Activated gamma-delta T cell (primary cell): Measurements from ENCODE around the gene PTPRF.
"Not testable (repeated sequence)": the region's sequence is repeated elsewhere in the genome, so short reads cannot be mapped to it uniquely, and the experiment has no call there.

Experiments
- DNase-seq: peaks from one replicate; lab custom pipeline; 2025; lab: John Stamatoyannopoulos, UW

PTPRF gene

DNA sequence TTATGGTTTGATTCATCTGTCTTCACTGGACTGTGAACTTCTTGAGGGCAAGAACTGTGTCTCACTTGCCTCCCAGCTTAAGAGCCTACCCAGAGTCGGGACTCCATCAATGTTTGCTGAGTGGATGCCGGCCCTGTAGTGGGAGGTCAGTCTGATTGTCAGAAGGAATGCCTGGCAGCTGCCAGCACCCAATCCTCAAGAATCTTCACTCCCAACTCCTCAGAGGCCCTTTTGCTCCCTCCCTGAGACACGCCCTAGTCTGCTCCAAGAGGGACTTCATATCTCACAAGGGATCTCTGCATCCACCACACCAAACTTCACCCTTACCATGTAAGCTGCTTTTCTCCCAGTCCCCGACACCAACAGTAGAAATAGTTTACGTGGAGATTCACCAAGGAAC lies 104.0 kb downstream of the PTPRF start:
- DNase-seq = no peak

DNA sequence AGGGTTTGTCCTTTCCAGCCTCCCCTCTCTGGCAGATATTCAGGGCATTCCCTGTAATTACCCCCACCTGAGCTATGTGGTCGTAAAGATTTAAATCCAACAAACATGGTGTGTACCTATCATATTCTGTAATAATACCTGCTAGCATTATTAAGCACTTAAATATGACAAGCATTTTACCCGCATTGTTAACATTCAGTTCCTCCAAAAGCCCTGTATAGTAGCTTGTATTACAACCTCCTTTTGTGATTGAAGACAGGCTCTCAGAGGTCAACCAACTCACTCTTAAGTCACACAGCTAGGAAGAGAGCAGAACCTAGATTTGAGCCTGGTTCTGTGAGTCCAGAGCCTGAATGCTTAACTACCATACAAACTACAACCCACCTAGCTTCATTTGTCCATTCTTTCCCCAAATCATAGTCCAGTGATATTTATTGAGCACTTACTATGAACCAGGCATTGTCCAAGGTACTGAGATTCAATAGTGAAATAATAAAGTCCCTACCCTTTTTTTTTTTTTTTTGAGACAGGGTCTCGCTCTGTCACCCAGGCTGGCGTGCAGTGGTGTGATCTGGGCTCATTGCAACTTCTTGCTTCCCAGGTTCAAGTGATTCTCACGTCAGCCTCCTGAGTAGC lies 105.4 kb downstream of the PTPRF start:
- no peak for DNase-seq

DNA sequence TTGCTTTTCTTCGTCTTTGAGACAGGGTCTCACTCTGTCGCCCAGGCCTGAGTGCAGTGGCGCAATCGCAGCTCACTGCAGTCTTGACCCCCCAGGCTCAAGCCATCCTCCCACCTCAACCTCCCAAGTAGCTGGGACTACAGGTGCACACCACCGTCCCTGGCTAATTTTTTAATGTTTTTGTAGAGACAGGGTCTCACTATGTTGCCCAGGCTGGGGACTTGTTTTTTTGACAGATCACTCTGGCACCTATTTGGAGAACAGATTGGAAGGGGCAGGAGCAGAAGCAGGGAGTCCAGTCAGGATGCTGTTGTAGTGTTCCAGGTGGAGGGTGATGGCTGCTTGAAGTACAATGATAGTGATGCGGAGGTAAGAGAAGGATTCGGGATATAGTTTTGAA lies 106.6 kb downstream of the PTPRF start:
- no peak for DNase-seq

DNA sequence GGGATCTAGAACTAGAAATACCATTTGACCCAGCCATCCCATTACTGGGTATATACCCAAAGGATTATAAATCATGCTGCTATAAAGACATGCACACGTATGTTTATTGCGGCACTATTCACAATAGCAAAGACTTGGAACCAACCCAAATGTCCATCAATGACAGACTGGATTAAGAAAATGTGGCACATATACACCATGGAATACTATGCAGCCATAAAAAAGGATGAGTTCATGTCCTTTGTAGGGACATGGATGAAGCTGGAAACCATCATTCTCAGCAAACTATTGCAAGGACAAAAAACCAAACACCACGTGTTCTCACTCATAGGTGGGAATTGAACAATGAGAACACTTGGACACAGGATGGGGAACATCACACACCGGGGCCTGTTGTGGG lies 107.7 kb downstream of the PTPRF start:
- not testable (repeated sequence) for DNase-seq

DNA sequence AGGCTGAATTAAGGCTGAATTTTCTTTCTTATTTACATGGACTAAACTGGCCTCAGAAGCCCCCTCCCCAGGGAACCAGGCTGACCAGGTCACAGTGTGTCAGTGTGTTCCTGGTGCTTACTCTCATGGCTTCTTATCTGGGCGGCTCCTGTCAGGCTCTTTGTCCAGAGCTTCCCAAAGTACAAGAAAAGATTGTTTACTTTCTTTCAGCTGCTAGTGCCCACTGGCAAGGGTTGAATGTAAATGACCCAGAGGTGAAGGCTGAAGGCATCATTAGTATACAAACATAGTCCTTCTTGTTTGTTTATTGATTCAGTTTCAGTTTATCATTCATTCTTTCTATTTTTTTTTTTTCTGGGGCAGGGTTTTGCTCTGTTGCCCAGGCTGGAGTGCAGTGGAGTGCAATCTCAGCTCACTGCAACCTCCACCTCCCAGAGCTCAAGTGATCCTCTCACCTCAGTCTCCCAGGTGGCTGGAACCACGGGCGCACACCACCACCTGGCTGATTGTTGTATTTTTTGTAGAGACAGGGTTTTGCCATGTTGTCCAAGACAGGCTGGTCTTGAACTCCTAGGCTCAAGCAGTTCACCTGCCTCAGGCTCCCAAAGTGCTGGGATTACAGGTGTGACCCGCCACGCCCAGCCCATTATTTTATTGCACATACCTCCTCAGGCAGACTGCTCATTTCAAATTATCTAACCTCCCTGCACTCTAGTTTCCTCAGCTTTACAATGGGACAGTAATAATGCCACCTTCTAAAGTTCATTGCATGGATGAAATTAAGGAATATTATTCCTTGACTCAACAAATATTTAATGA lies 109.5 kb downstream of the PTPRF start:
- no peak for DNase-seq

DNA sequence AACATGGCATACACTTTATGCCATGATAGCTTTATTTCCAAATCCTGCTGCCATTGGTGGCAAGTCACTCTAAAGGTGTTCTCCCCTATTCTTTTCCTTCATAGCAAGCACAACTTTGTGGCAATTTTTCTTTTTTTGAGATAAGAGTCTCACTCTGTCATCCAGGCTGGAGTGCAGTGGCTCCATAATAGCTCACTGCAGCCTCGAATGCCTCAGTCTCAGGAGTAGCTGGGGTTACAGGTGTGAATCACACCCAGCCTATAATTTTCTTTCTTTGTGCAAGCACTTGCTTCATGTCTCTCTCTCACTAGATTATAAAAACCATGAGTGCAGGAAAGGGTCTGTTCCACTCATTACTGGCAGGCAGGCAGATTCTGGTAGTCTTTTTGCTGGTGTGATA lies 113.9 kb downstream of the PTPRF start:
- DNase-seq = no peak

DNA sequence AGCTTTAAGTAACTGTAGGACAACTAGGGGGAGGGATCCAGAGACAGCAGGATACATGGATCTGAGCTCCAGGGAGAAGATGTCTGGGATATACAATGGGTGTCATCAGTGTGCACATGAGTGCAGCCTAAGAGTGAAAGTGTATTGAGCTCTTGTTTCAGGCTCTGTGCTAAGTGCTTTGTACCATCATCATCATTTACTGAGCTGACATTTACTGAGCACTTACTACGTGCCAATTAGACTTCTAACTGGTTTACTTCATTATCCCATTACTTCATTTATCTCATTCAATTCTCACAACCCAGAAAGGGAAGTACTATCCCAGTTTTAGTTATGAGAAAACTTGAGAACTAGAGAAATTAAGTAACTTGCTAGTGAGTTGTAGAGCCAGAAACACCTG lies 114.8 kb downstream of the PTPRF start:
- DNase-seq = no peak

DNA sequence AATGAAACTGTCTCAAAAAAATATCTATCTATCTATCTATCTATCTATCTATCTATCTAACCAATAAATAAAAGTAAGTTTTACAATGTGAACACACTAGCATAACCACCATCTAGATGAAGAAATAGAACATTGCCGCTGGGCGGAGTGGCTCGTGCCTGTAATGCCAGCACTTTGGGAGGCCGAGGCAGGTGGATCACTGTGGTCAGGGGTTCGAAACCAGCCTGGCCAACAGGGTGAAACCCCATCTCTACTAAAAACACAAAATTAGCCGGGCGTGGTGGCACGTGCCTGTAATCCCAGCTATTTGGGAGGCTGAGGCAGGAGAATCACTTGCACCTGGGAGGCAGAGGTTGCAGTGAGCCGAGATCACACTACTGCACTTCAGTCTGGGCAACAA lies 116.6 kb downstream of the PTPRF start:
- not testable (repeated sequence) for DNase-seq

DNA sequence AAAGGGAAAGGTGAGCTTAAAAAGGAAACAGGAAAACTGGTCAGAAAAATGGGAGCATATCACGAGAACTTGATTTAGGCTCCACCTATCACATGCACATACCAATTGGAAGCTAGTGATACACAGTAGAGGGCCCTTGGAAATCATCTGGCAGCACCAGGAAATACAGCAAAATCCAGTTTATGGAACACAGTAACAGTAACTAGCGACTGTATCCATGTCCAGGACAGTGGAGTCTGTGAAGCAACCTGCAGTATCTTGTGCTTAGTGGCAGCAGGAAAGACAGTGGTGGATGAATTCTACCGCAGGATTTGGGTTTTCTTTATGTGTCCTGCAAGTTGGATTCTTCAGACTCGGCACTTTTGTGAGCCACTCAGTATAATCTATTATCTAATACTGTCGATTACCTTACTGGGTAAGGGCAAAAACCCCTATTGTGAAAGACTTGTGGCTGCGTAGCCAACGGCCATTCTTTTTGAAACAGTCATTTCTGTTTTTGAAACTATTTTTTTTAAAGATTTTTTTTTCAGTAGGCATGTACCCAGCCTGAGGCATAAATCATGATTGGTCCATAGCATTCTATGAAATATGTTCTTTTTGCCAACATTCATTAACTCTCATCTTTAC lies 117.7 kb downstream of the PTPRF start:
- no peak for DNase-seq

DNA sequence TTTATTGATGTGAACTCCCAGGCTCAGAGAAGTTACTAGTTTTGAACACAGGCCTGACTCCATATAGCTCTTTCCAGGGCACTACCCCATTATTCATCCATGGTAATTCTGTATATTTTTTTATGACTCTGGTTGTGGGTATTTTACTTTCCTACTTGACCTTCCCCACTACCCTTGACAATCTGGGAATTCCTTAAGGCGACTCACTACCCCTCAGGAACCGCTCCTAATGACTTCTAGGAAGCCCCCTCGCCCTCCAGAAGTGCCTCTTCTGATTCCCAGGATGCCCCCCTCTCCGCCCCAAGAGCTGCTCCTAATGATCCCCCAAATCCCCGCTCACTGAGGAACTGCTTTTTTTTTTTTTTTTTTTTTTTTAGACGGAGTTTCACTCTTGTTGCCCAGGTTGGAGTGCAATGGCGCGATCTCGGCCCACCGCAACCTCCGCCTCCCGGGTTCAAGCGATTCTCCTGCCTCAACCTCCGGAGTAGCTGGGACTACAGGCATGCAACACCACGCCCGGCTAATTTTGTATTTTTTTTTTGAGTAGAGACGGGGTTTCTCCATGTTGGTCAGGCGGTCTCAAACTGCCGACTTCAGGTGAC lies 118.3 kb downstream of the PTPRF start:
- no peak for DNase-seq

DNA sequence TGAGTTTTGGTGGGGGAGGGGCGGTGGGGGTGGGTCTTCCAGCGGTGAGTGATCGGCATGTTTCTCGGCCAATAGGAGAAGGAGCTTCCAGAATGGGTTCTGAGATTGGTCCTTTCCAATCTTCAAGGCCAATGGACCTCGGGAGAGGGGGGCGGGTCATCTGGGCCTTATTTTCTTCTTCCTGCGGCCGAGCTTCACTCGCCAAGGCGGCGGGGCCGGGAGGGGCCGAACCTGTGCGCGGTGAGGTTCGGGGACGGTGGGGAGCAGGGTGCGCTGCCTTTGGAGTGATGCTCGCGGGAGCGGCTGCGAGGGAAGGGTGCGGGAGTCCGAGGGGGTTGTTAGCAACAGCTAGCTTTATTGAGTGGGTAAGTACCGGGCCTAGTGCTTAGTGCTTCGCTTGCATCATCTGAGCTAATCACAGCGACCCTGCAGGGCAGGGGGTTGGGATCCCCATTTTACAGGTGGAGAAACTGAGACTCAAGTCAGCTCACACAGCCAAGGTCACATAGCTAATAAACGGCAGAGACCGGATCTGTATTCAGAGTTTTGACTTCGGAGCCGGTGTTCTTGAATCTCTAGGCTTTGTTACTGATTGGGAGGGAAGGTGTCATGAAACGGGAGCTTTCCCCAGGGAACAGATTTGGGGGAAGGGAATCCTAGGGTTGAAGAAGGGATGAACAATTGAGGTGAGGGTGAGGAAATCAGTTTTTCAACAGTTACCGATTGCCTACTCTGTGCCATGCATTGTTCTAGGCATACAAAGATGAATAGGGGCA lies 119.8 kb downstream of the PTPRF start:
- DNase-seq = peak; percentile 68

DNA sequence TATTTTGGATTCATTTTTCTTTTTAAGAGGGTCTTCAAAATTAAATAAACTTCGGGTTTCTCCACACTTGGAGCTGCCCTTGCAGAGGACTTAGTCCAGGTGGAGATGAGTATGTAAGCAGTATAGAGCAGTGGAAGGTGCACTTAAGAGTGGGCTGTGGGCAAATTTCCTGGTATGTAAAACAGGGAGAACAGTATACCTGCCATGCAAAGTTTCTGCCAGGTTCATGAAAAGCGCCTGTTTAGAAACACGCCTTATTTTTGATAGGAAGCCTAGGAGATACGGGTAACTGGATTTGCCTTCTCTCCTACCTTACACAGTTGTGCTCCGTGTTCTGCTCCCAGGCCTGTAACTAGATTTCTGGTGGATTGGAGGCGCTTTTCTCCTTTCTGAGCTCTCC lies 120.5 kb downstream of the PTPRF start:
- no peak for DNase-seq

DNA sequence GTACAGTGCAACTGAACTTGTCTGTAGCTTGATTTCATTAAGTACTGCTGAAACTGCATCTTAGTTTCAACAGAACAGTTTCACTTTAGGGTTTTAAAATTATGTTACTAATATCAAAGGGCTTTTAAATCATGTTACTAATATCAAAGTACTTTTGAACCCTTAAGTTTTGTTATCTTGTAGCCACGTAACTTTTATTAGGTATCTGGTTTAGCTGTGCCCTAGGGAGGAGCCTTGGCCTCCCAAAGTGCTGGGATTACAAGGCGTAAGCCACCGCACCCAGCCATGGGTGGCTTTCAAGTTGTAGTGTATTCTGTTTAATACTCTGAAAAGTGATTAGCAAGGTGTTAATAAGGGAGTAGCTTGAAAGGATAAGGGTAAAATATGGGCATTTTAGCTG lies 121.2 kb downstream of the PTPRF start:
- DNase-seq = no peak

DNA sequence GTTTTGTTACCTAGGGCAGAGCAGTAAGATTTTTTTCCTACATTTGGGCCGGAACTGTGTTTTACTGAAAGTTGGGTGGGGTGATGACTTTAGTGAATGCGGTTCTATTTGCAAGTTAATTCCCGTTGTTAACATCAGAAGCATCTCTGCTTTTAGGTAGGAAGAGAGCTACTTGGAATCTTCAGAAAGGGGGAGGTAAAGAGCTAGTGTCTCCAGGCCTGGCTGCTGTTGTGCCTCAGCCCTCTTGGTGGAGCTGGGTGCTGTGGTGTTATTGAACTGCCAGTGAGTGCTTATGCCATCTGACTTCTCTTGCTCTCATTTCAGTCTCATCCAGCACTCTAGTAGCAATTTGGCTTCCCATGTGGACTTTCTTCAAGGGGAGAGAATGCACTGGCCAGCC lies 122.7 kb downstream of the PTPRF start:
- DNase-seq = no peak

DNA sequence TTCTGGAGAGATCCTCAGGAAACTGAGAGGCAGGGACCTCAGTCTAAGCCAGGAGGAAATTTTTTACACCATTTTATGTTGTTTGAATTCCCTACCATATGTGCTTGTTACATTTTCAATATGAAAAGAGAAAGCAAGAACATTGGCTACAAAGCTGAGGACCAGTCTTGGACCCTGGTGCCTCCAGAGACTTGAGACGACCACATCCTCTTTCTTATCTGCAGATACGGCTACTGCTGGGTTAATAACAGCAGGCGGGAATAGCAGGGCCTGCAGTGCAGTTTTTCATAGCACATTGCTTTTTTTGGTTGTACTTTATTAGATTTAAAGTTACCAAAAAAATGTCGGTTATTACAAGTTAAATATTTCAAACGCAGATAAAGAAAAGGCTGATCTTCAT lies 123.2 kb downstream of the PTPRF start:
- DNase-seq = no peak

DNA sequence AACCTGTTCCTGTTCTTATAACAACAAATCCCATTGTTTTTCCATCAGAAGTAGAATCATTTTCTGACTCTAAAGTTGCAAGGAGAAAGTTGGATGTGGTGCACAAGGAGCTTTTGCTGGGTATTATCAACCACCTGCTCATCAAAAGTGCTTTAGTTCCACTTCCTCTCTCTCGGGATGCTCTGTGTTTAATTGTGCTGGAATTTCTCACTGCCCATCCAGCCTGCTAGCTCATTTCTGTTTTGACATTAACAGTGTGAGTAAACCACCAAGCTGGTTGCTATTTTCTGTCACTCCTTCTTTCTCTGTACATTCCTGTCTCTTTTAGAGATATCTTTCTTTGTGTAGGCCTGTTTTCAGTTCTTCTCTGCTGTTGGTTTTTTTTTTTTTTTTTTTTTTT lies 125.3 kb downstream of the PTPRF start:
- no peak for DNase-seq

DNA sequence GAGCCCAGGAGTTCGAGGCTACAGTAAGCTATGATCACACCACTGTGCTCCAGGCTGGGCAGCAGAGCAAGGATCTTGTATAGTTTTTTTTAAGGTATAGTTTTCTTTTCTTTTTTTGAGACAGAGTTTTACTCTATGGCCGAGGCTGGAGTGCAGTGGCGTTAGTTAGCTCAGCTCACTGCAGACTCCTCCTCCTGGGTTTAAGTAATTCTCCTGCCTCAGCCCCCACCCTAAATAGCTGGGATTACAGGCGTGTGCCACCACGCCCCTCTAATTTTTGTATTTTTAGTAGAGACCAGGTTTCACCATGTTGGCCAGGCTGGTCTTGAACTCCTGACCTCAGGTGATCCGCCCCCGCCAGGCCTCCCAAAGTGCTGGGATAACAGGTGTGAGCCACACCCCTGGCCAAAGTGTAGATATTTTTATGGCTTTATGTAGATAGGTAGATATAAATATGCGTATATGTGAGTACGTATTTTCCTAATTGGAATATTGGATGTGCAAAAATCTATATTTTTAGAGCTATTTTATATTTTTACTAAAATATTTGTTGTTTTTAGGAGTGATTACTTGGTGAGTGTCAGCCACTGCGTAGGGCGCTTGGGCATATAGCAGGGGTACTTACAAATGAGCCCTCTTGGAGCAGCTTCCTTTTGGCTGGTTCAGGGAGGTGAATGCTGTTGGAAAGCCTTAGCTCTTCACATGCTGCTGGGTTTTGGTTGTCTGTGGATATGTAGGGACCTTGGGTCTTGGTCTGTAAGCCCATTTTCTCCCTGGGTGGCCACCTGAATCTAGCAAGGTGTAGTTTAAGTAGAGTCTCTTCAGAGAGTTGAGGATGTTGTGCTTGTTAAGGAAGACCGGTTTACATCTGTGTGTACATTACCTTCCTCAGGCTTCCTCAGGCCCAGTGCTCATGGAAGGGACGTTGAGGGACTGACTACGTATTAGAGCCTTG lies 128.8 kb downstream of the PTPRF start:
- DNase-seq = no peak

DNA sequence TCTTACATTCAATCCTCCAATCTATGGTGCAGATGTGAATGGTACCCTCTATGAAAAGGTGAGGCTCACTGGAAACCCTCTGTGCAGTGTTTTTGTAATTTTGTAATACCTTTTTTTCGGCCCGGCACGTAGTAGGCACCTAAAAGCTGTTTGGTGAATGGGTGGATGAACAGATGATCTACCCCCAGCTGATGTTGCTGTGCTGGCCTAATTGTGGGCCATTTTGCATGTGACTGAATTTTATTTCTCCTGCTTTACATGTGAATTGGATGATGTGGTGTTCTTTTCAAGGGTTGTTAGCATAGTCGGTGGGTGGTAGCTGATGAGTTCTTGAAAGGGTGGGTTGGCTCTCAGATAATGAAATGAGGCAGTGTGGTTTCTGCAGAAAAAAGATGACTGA lies 129.7 kb downstream of the PTPRF start:
- DNase-seq = no peak

DNA sequence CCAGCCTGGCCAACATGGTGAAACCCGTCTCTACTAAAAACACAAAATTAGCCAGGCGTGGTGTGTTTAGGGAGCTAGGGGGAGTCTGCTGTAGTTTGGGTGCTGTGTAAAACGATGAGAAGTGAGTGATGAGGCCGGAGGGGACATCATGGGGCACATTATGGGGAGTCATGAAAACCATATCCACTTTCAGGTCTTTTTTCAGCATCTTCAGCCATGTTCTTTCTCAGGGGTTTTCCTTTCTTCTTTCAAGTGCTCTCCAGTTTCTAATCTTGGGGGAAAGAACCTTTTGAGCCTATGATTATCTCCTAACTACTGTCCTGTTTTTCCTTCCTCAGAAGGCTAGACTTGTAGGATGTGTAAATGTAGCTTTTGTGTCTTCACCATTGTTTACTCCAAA lies 133.7 kb downstream of the PTPRF start:
- no peak for DNase-seq

DNA sequence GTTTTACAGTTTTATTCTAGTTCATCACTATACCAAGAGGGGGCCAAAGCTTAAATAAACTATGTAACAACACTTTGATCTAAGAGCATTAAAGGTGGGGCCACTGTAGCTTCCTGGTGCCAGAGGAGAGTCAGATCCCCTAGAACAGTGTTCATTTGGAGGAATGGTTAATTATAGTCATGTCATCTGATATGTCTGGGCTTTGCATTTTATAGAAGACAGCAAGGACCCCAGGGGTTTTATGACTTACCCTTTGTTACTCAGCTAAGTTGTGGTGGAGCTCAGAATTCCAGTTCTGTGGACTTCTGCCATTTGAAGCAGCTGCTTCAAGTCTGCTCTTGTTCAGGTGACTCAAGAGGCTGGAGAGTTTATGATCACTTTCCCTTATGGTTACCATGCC lies 135.9 kb downstream of the PTPRF start:
- no peak for DNase-seq

DNA sequence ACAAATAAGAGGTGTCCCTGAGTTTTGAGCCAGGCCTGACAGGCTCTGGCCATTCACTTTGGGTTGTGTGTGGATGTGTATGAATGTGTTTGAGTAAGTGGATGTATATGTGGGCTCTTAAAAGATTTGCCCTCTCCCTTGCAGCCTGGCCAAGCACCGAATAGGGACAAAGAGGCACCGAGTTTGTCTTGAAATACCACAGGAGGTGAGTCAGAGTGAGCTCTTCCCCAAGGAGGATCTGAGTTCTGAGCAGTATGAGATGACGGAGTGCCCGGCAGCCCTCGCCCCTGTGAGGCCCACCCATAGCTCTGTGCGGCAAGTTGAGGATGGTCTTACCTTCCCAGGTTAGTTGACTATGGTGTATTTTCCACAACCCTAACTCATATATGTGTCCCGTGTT lies 138.3 kb downstream of the PTPRF start:
- DNase-seq = no peak
